Measurements from ENCODE around the gene AACS. TPM values are rescaled to one million over a fixed set of nuclear protein-coding genes. Genes with fewer than 3 reads are reported as not detected.

The AACS gene
- total RNA-seq, 1 experiment from 2014 or later = 20.1 TPM

DNA sequence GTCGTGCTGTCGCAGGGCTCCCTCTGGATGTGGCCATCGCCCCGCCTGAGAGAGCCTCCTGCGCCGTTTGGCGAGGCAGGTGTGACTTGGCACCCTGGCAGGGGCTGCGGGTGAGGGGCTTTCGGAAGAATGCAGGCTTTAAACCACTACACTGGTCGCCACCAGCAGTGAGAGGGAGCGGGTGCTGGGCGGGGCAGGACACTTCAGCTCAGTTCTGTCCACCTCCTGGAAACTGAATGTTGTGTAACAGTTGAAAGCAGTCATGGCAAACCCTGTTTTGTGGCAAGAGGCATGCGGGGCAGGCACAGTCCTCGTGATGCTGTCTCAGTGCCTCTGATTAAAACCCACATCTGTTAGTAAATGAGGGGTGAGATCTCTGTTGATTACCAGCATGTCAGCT, 55.9 kb downstream of the AACS start:
- H3K9me3 ChIP-seq (ENCODE audit: low read depth, low read length, poor library complexity, severe bottlenecking) = no peaks in the 10 kb centered on the region
- H3K36me3 ChIP-seq (ENCODE audit: insufficient read depth, low read length, poor library complexity, severe bottlenecking) = peaks cover 4% of the 10 kb centered on the region
- ChIA-PET CTCF (no interaction called here), POLR2A (ENCODE audit: low non-redundant PET) (no interaction called here)
- BruUV-seq (replicated peaks) = no TSS peak
- H3K27me3 ChIP-seq (replicated peaks; ENCODE audit: insufficient read depth, low read depth, low read length, poor library complexity) = no peaks in the 10 kb centered on the region
- H3K4me1 ChIP-seq (ENCODE audit: insufficient read depth, low read length, poor library complexity, severe bottlenecking) = no peaks in the 10 kb centered on the region
- no peak for DNase-seq (ENCODE audit: low spot score)
- H3K27ac ChIP-seq (ENCODE audit: low read depth, low read length, poor library complexity, severe bottlenecking) = no peak overlapping the region
- H3K4me3 ChIP-seq (ENCODE audit: low read depth, low read length, poor library complexity, severe bottlenecking) = no peak overlapping the region
- no peak for TF ChIP-seq EZH2 (IDR thresholded peaks at IDR 0.05; ENCODE audit: borderline replicate concordance, low read depth, low read length, poor library complexity, severe bottlenecking)
- TF ChIP-seq, protein P1, sequence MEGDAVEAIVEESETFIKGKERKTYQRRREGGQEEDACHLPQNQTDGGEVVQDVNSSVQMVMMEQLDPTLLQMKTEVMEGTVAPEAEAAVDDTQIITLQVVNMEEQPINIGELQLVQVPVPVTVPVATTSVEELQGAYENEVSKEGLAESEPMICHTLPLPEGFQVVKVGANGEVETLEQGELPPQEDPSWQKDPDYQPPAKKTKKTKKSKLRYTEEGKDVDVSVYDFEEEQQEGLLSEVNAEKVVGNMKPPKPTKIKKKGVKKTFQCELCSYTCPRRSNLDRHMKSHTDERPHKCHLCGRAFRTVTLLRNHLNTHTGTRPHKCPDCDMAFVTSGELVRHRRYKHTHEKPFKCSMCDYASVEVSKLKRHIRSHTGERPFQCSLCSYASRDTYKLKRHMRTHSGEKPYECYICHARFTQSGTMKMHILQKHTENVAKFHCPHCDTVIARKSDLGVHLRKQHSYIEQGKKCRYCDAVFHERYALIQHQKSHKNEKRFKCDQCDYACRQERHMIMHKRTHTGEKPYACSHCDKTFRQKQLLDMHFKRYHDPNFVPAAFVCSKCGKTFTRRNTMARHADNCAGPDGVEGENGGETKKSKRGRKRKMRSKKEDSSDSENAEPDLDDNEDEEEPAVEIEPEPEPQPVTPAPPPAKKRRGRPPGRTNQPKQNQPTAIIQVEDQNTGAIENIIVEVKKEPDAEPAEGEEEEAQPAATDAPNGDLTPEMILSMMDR (conservative IDR thresholded peaks at IDR 0.05; ENCODE audit: low read depth, low read length) = no peak
- intact Hi-C loops (cut with micrococcal nuclease; ENCODE audit: unreplicated experiment) = no loop called here

DNA sequence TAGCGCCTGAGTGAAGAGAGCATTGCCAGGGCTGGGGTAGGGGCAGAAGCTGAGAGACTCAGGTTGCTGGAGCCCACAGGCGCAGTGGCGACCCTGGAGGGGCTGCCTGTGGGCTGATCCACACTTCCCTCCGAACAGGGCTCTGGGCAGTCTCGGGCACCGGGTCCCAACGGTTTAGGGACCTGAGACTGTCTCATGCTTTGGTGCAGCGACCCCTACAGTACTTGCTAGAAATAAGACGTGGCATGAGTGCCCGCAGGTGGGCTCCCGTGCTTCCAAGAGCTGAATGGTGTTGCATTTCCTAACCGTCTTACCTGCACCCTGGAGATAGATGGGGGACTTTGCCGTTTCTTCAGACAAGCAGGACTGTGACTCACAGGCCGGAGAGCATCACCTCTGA, 57.4 kb downstream of the AACS start:
- BruUV-seq (replicated peaks) = no TSS peak
- H3K4me1 ChIP-seq (ENCODE audit: insufficient read depth, low read length, poor library complexity, severe bottlenecking) = no peaks in the 10 kb centered on the region
- no peak for TF ChIP-seq EZH2 (IDR thresholded peaks at IDR 0.05; ENCODE audit: borderline replicate concordance, low read depth, low read length, poor library complexity, severe bottlenecking)
- TF ChIP-seq, protein P1 (conservative IDR thresholded peaks at IDR 0.05; ENCODE audit: low read depth, low read length) = no peak
- H3K27me3 ChIP-seq (replicated peaks; ENCODE audit: insufficient read depth, low read depth, low read length, poor library complexity) = no peaks in the 10 kb centered on the region
- no peak overlapping the region for H3K27ac ChIP-seq (ENCODE audit: low read depth, low read length, poor library complexity, severe bottlenecking)
- H3K4me3 ChIP-seq (ENCODE audit: low read depth, low read length, poor library complexity, severe bottlenecking) = no peak overlapping the region
- POLR2A ChIA-PET (ENCODE audit: low non-redundant PET) = no interaction called here
- intact Hi-C loops (cut with micrococcal nuclease; ENCODE audit: unreplicated experiment) = no loop called here
- peaks cover 4% of the 10 kb centered on the region for H3K36me3 ChIP-seq (ENCODE audit: insufficient read depth, low read length, poor library complexity, severe bottlenecking)
- no peaks in the 10 kb centered on the region for H3K9me3 ChIP-seq (ENCODE audit: low read depth, low read length, poor library complexity, severe bottlenecking)
- CTCF ChIA-PET = no interaction called here
- no peak for DNase-seq (ENCODE audit: low spot score)

DNA sequence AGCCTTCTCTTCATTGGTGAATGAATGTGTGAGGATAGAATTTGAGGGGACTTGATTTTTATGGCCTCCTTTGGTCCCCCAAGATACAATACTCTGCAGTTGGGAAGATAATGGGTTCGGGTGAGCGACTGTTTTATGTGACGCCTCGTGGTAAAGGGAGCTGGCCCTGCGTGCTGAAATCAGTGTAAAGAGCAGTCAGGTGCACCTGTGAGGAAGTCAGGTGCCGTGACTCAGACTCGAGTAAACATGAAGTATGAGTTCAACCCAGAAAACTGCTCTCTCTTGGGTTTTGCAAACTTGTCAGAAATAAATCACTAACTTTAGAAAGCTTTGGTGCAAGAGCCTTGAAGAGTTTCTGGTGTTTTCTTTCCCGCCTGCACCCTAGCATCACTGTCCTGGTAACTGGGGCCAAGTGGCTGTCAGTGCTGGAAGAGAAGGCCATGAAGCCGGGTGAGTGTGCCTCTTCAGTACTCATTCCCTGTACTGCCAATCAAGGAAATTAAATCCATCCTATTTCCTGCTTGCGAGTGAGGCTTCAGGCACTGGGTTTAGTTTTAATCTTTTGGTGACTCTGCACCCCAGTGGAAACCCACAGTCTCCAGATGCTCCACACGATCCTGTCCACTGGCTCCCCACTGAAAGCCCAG, 59.2 kb downstream of the AACS start:
- intact Hi-C loops (cut with micrococcal nuclease; ENCODE audit: unreplicated experiment) = loop anchor here (1.0 kb wide), 1 partner anchor 21 kb away; no protein-coding TSS in a partner anchor
- no TSS peak for BruUV-seq (replicated peaks)

More for the DNA sequence above, 59.2 kb downstream of the AACS start:
- Histone ChIP-seq H3K27me3 (replicated peaks; ENCODE audit: insufficient read depth, low read depth, low read length, poor library complexity) (no peaks in the 10 kb centered on the region), H3K9me3 (ENCODE audit: low read depth, low read length, poor library complexity, severe bottlenecking) (no peaks in the 10 kb centered on the region), H3K4me3 (ENCODE audit: low read depth, low read length, poor library complexity, severe bottlenecking) (no peak overlapping the region), H3K4me1 (ENCODE audit: insufficient read depth, low read length, poor library complexity, severe bottlenecking) (no peaks in the 10 kb centered on the region), H3K36me3 (ENCODE audit: insufficient read depth, low read length, poor library complexity, severe bottlenecking) (no peaks in the 10 kb centered on the region), H3K27ac (ENCODE audit: low read depth, low read length, poor library complexity, severe bottlenecking) (no peak overlapping the region)
- ChIA-PET POLR2A (ENCODE audit: low non-redundant PET) (no interaction called here), CTCF (no interaction called here)
- no peak for TF ChIP-seq EZH2 (IDR thresholded peaks at IDR 0.05; ENCODE audit: borderline replicate concordance, low read depth, low read length, poor library complexity, severe bottlenecking)
- TF ChIP-seq, protein P1 (conservative IDR thresholded peaks at IDR 0.05; ENCODE audit: low read depth, low read length) = no peak
- no peak for DNase-seq (ENCODE audit: low spot score)
